MCF 10A (cell line): ENCODE measurements around the gene SRRM5. TPM values are rescaled to one million over a fixed set of nuclear protein-coding genes. Genes with fewer than 3 reads are reported as not detected.

ENCODE experiments used
- BruUV-seq: library from RNA; stranded (reverse); fragments of 400-500 nt; replicated peaks from 2 replicates; lab custom pipeline; 2021; lab: Mats Ljungman, UMichigan
- CTCF ChIA-PET: fragments of 300-600 bp; sonication (Branson Sonifier 250); formaldehyde crosslinking; extraction: SDS; loops from one replicate; lab custom pipeline; 2021; ENCODE audit warnings: antibody characterized with exemption, inconsistent platforms; lab: Yijun Ruan, JAX
- POLR2A ChIA-PET: fragments of 300-600, 350-650 bp; sonication (Branson Sonifier 250); formaldehyde crosslinking; extraction: SDS; loops from one replicate; lab custom pipeline; 2020; ENCODE audit warnings: antibody characterized with exemption, inconsistent platforms; lab: Yijun Ruan, JAX
- DNase-seq: peaks from one replicate; pipeline ENCODE4 v3.0.0-alpha.2; 2018; ENCODE audit not compliant: unreplicated experiment
- H3K27ac Mint-ChIP-seq: one replicate; pipeline ENCODE4 v1.8.0; 2022; ENCODE audit warnings: mild to moderate bottlenecking, low read depth, mixed read lengths; ENCODE audit not compliant: unreplicated experiment
- H3K27me3 Mint-ChIP-seq: one replicate; pipeline ENCODE4 v1.8.0; 2022; ENCODE audit warnings: mixed read lengths; ENCODE audit not compliant: insufficient read depth, unreplicated experiment
- H3K36me3 Mint-ChIP-seq: one replicate; pipeline ENCODE4 v1.8.0; 2022; ENCODE audit warnings: mild to moderate bottlenecking, moderate library complexity, mixed read lengths; ENCODE audit not compliant: insufficient read depth, unreplicated experiment
- H3K4me1 Mint-ChIP-seq: one replicate; pipeline ENCODE4 v1.8.0; 2022; ENCODE audit warnings: mixed read lengths; ENCODE audit not compliant: insufficient read depth, unreplicated experiment
- H3K4me3 Mint-ChIP-seq: one replicate; pipeline ENCODE4 v1.8.0; 2022; ENCODE audit warnings: mild to moderate bottlenecking, moderate library complexity, mixed read lengths; ENCODE audit not compliant: unreplicated experiment
- H3K9me3 Mint-ChIP-seq: one replicate; pipeline ENCODE4 v1.8.0; 2022; ENCODE audit warnings: mixed read lengths; ENCODE audit not compliant: unreplicated experiment
- CTCF ChIP-seq: fragments of 200-600 bp; IDR thresholded peaks from one replicate; pipeline ENCODE4 v1.8.0; 2022; ENCODE audit warnings: antibody characterized with exemption, mild to moderate bottlenecking; ENCODE audit not compliant: unreplicated experiment
- intact Hi-C: fragments of 100-400 bp; cut with micrococcal nuclease; formaldehyde crosslinking; loops from 2 replicates; pipeline ENCODE4 v1.14.1; 2022
- total RNA-seq: library from RNA; stranded (reverse); gene quantifications from 2 replicates; pipeline ENCODE4 v1.2.3, GENCODE V29; 2022

SRRM5 gene
- total RNA-seq, 1 experiment from 2014 or later: 0.28 TPM

- ChIA-PET POLR2A (interaction anchor here (0.6 to 5.4 kb wide), 32 partner anchors 8 to 1149 kb away, joined by 3 to 75 read pairs (median 4); partner anchors contain the start of genes ETHE1, PINLYP, PLAUR and SMG9), CTCF (interaction anchor here (0.6 to 2.1 kb wide), 8 partner anchors 41 to 449 kb away, joined by 3 to 13 read pairs (median 4); no protein-coding TSS in a partner anchor)
- Mint-ChIP-seq H3K9me3 (no peaks in the 10 kb centered on the region), H3K4me3 (peak within 1 kb of the TSS; percentile 99), H3K27me3 (no peaks in the 10 kb centered on the region), H3K27ac (peak within 1 kb of the TSS; percentile 99), H3K4me1 (peaks cover 24% of the 10 kb centered on the region), H3K36me3 (peaks cover 41% of the 10 kb centered on the region)
- DNase-seq: peak; percentile 100
- intact Hi-C loops: loop anchor here (1.0 to 5.0 kb wide), 5 partner anchors 21 to 186 kb away; partner anchors contain the start of genes KCNN4, PINLYP, XRCC1 and ZNF575
- no TSS peak for BruUV-seq
- no peak for TF ChIP-seq CTCF
These were observed 15.7 kb upstream of the SRRM5 start, which contains the start of the genes IRGQ and ZNF576 for GRCh38 chr19:43595999-43596841. IRGQ (minus strand) TSS chr19:43596134; CDS start chr19:43595338, 796 bp downstream. ZNF576 (plus strand) TSS chr19:43596595; CDS start chr19:43597109, 514 bp downstream.

GRCh38 chr19:43596842-43597461, 14.9 kb upstream of the SRRM5 start:
- Mint-ChIP-seq H3K4me1 (peaks cover 24% of the 10 kb centered on the region), H3K27me3 (no peaks in the 10 kb centered on the region), H3K36me3 (peaks cover 41% of the 10 kb centered on the region), H3K4me3 (peak overlapping the region; percentile 99), H3K27ac (peak overlapping the region; percentile 99), H3K9me3 (no peaks in the 10 kb centered on the region)
- intact Hi-C loops: loop anchor here (1.0 to 5.0 kb wide), 4 partner anchors 22 to 185 kb away; partner anchors contain the start of genes KCNN4, PINLYP, XRCC1 and ZNF575
- TSS peak; percentile 34 for BruUV-seq
- no peak for TF ChIP-seq CTCF
- ChIA-PET CTCF (interaction anchor here (0.6 to 1.2 kb wide), 9 partner anchors 9 to 449 kb away, joined by 3 to 7 read pairs (median 3); no protein-coding TSS in a partner anchor), POLR2A (interaction anchor here (0.6 to 5.4 kb wide), 21 partner anchors 9 to 1148 kb away, joined by 3 to 75 read pairs (median 6); partner anchors contain the start of genes ETHE1, PINLYP, PLAUR and SMG9)
- DNase-seq: no peak

DNA sequence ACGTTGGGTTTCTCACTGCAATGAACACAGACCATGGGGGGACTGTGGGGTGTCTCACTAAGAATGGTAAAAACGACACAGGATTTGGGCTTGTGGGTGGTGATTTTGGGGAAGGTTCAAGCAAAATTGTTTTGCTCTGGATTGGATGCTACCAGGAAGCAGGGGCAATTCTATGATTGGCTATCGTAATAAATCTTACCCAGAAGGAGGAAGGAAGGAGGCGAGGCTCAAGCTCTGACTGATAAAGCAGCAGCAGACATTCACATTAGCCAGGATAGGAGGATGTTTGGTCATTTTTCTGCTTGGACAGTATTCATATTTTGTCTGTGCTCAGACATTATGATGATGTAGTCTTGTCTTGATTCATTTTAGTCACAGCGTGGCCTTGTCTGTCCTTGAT, 14.0 kb upstream of the SRRM5 start:
- ChIA-PET CTCF (interaction anchor here (0.5 to 1.2 kb wide), 5 partner anchors 8 to 1827 kb away, joined by 3 to 6 read pairs (median 3); no protein-coding TSS in a partner anchor), POLR2A (interaction anchor here (2.4 to 5.4 kb wide), 5 partner anchors 8 to 71 kb away, joined by 6 to 75 read pairs (median 39); partner anchors contain the start of genes ETHE1, ZNF428 and ZNF575)
- BruUV-seq: no TSS peak
- H3K27ac Mint-ChIP-seq: peak overlapping the region; percentile 99
- DNase-seq: no peak
- no peak for TF ChIP-seq CTCF
- no peaks in the 10 kb centered on the region for H3K9me3 Mint-ChIP-seq
- H3K4me1 Mint-ChIP-seq: peaks cover 24% of the 10 kb centered on the region
- no peaks in the 10 kb centered on the region for H3K27me3 Mint-ChIP-seq
- peaks cover 40% of the 10 kb centered on the region for H3K36me3 Mint-ChIP-seq
- H3K4me3 Mint-ChIP-seq: peak overlapping the region; percentile 99
- intact Hi-C loops: loop anchor here (2.0 to 5.0 kb wide), 2 partner anchors 65 to 184 kb away; partner anchors contain the start of genes KCNN4 and ZNF575
